MM.1S (cell line): ENCODE measurements around the gene ZNF205.

ENCODE experiments used
- DNase-seq: peaks from one replicate; pipeline ENCODE4 v3.0.0-alpha.2; 2015
- H2AFZ ChIP-seq: fragments of 300-600 bp; sonication (generic); 2 replicates; pipeline ENCODE4 v1.6.0; 2016; ENCODE audit warnings: antibody characterized with exemption, low read length
- H3F3A ChIP-seq: fragments of 300-600 bp; sonication (generic); 2 replicates; pipeline ENCODE4 v1.6.1; 2016; ENCODE audit warnings: mild to moderate bottlenecking, antibody characterized with exemption, low read length, moderate library complexity, mixed read lengths; ENCODE audit not compliant: insufficient read depth
- H3K27ac ChIP-seq: fragments of 300-600 bp; sonication (generic); 2 replicates; pipeline ENCODE4 v1.5.1; 2016; ENCODE audit warnings: mild to moderate bottlenecking, low read length
- H3K27me3 ChIP-seq: fragments of 300-600 bp; sonication (generic); replicated peaks from 2 replicates; pipeline ENCODE4 v1.6.0; 2016; ENCODE audit warnings: low read length; ENCODE audit not compliant: insufficient read depth
- H3K36me3 ChIP-seq: fragments of 300-600 bp; sonication (generic); replicated peaks from 2 replicates; pipeline ENCODE4 v1.6.1; 2016; ENCODE audit warnings: mild to moderate bottlenecking, low read length, mixed read lengths; ENCODE audit not compliant: insufficient read depth
- H3K4me1 ChIP-seq: fragments of 300-600 bp; sonication (generic); 2 replicates; pipeline ENCODE4 v1.6.1; 2016; ENCODE audit warnings: low read length, mixed read lengths
- H3K4me2 ChIP-seq: fragments of 300-600 bp; sonication (generic); 2 replicates; pipeline ENCODE4 v1.6.0; 2016; ENCODE audit warnings: low read depth, low read length
- H3K4me3 ChIP-seq: fragments of 300-600 bp; sonication (generic); 2 replicates; pipeline ENCODE4 v1.5.1; 2016; ENCODE audit warnings: low read length, mixed read lengths
- H3K79me2 ChIP-seq: fragments of 300-600 bp; sonication (generic); 2 replicates; pipeline ENCODE4 v1.6.1; 2016; ENCODE audit warnings: mixed run types, low read length, mixed read lengths
- H3K9ac ChIP-seq: fragments of 300-600 bp; sonication (generic); 2 replicates; pipeline ENCODE4 v1.6.1; 2016; ENCODE audit warnings: low read length, mixed read lengths
- H3K9me2 ChIP-seq: fragments of 300-600 bp; sonication (generic); replicated peaks from 2 replicates; pipeline ENCODE4 v1.6.1; 2016; ENCODE audit warnings: mild to moderate bottlenecking, low read length, mixed read lengths; ENCODE audit not compliant: insufficient read depth
- H3K9me3 ChIP-seq: fragments of 300-600 bp; sonication (generic); replicated peaks from 2 replicates; pipeline ENCODE4 v1.6.1; 2016; ENCODE audit warnings: mild to moderate bottlenecking, low read length, mixed read lengths; ENCODE audit not compliant: insufficient read depth
- H4K20me1 ChIP-seq: fragments of 300-600 bp; sonication (generic); 2 replicates; pipeline ENCODE4 v1.6.1; 2016; ENCODE audit warnings: mild to moderate bottlenecking, low read length, moderate library complexity, mixed read lengths; ENCODE audit not compliant: insufficient read depth
- CTCF ChIP-seq: fragments of 300-600 bp; sonication (generic); IDR thresholded peaks from 2 replicates; pipeline ENCODE4 v1.5.1; 2016; ENCODE audit warnings: antibody characterized with exemption, low read length, mixed read lengths
- EZH2 ChIP-seq: fragments of 300-600 bp; sonication (generic); optimal IDR thresholded peaks from 2 replicates; pipeline ENCODE3; 2017; ENCODE audit warnings: low read depth, mild to moderate bottlenecking, antibody characterized with exemption, low read length, mixed read lengths
- EZH2phosphoT487 ChIP-seq: fragments of 300-600 bp; sonication (generic); IDR thresholded peaks from 2 replicates; pipeline ENCODE4 v1.6.1; 2018; ENCODE audit warnings: antibody characterized with exemption, low read length

Gene ZNF205

GRCh38 chr16:3101841-3102470, 10.4 kb upstream of the ZNF205 start:
- no peaks in the 10 kb centered on the region for H3K9me2 ChIP-seq
- TF ChIP-seq CTCF (no peak), EZH2 (no peak), EZH2phosphoT487 (no peak)
- H3F3A ChIP-seq: peaks cover 4% of the 10 kb centered on the region; the same call in 1 of the 2 replicates
- no peaks in the 10 kb centered on the region for H3K9me3 ChIP-seq
- no peak for DNase-seq
- H3K4me2 ChIP-seq: no peak overlapping the region
- H3K27ac ChIP-seq: no peak overlapping the region
- H2AFZ ChIP-seq: no peak overlapping the region
- H3K36me3 ChIP-seq: no peaks in the 10 kb centered on the region
- H3K4me3 ChIP-seq: no peak overlapping the region
- no peak overlapping the region for H3K9ac ChIP-seq
- peaks cover 28% of the 10 kb centered on the region for H3K27me3 ChIP-seq
- H3K4me1 ChIP-seq: peaks cover 12% of the 10 kb centered on the region
- H3K79me2 ChIP-seq: no peaks in the 10 kb centered on the region
- no peaks in the 10 kb centered on the region for H4K20me1 ChIP-seq

GRCh38 chr16:3106205-3106928, 6.0 kb upstream of the ZNF205 start:
- H2AFZ ChIP-seq: peak overlapping the region; percentile 95
- H3K4me1 ChIP-seq: peaks cover 3% of the 10 kb centered on the region
- no peaks in the 10 kb centered on the region for H3K36me3 ChIP-seq
- H3K4me2 ChIP-seq: peak overlapping the region; percentile 90
- no peak for TF ChIP-seq EZH2phosphoT487
- TF ChIP-seq CTCF: no peak
- TF ChIP-seq EZH2: no peak
- H4K20me1 ChIP-seq: no peaks in the 10 kb centered on the region
- H3K4me3 ChIP-seq: peak overlapping the region; percentile 90
- H3K9me2 ChIP-seq: no peaks in the 10 kb centered on the region
- H3K79me2 ChIP-seq: no peaks in the 10 kb centered on the region
- H3K27me3 ChIP-seq: peaks cover 5% of the 10 kb centered on the region
- no peak overlapping the region; the same call in 1 of the 2 replicates for H3K27ac ChIP-seq
- H3K9ac ChIP-seq: peak overlapping the region; percentile 89
- H3F3A ChIP-seq: no peaks in the 10 kb centered on the region; the same call in 1 of the 2 replicates
- DNase-seq: peak; percentile 92
- H3K9me3 ChIP-seq: no peaks in the 10 kb centered on the region

- Histone ChIP-seq H3K79me2 (no peaks in the 10 kb centered on the region), H3F3A (no peaks in the 10 kb centered on the region), H4K20me1 (no peaks in the 10 kb centered on the region), H3K4me1 (peaks cover 7% of the 10 kb centered on the region; the same call in 1 of the 2 replicates), H3K4me2 (peak overlapping the region; percentile 86), H3K27ac (no peak overlapping the region), H3K9ac (peak overlapping the region; percentile 49; the same call in 1 of the 2 replicates), H2AFZ (peak overlapping the region; percentile 68), H3K9me2 (no peaks in the 10 kb centered on the region), H3K36me3 (no peaks in the 10 kb centered on the region), H3K4me3 (peak overlapping the region; percentile 70), H3K9me3 (no peaks in the 10 kb centered on the region), H3K27me3 (peaks cover 8% of the 10 kb centered on the region)
- TF ChIP-seq CTCF (no peak), EZH2phosphoT487 (no peak), EZH2 (no peak)
- DNase-seq: no peak
Observed at GRCh38 chr16:3112881-3113574, 642 bp downstream of the ZNF205 start.
